HepG2 (cell line): ENCODE data around the gene SYCP2L. TPM values are rescaled to one million over a fixed set of nuclear protein-coding genes. Genes with fewer than 3 reads are reported as not detected.

Experiments used
- ATF7 ChIP-seq, 2 experiments: fragments of 450-650 bp in 1 of 2; sonication (generic) in 1 of 2; formaldehyde crosslinking in 1 of 2; IDR thresholded peaks; 2 replicates each; pipeline versions ENCODE4 v1.4.0 to v1.6.1; 2016 to 2020; ENCODE audit warnings: antibody characterized with exemption in 1 of 2, mild to moderate bottlenecking in 1 of 2, missing genetic modification reagents in 1 of 2
- ETV6 ChIP-seq: sonication (generic); formaldehyde crosslinking; conservative IDR thresholded peaks from 2 replicates; pipeline ENCODE4 v1.4.0; 2020; ENCODE audit warnings: missing genetic modification reagents
- FOXA3 ChIP-seq: IDR thresholded peaks from 2 replicates; pipeline ENCODE4 v1.6.1; 2016; ENCODE audit warnings: missing genetic modification reagents, missing compliant biosample characterization
- FOXJ3 ChIP-seq: sonication (generic); formaldehyde crosslinking; IDR thresholded peaks from 2 replicates; pipeline ENCODE4 v1.4.0; 2020; ENCODE audit warnings: missing genetic modification reagents, mild to moderate bottlenecking, borderline replicate concordance
- KLF11 ChIP-seq: IDR thresholded peaks from 2 replicates; pipeline ENCODE4 v1.6.1; 2016; ENCODE audit warnings: missing compliant biosample characterization
- KLF12 ChIP-seq: sonication (generic); formaldehyde crosslinking; IDR thresholded peaks from 2 replicates; pipeline ENCODE4 v1.4.0; 2020; ENCODE audit warnings: missing genetic modification reagents, borderline replicate concordance
- MAFF ChIP-seq: IDR thresholded peaks from 2 replicates; pipeline ENCODE4 v1.6.1; 2011; ENCODE audit warnings: low read depth, low read length, improper control_type of control experiment
- MBNL3 ChIP-seq: fragments of 250-450 bp; sonication (Bioruptor Pico); conservative IDR thresholded peaks from 2 replicates; pipeline ENCODE4 v1.8.0; 2022; ENCODE audit warnings: mild to moderate bottlenecking, inconsistent platforms
- MEIS1 ChIP-seq: sonication (generic); formaldehyde crosslinking; IDR thresholded peaks from 2 replicates; pipeline ENCODE4 v1.9.0; 2021; ENCODE audit warnings: mild to moderate bottlenecking, missing genetic modification reagents, moderate library complexity, borderline replicate concordance
- MEIS2 ChIP-seq: sonication (generic); formaldehyde crosslinking; IDR thresholded peaks from 2 replicates; pipeline ENCODE4 v1.9.0; 2021; ENCODE audit warnings: mild to moderate bottlenecking, missing genetic modification reagents
- NFE2L1 ChIP-seq: sonication (generic); formaldehyde crosslinking; IDR thresholded peaks from 2 replicates; pipeline ENCODE4 v1.4.0; 2020; ENCODE audit warnings: missing genetic modification reagents, mild to moderate bottlenecking, borderline replicate concordance
- PITX1 ChIP-seq: sonication (generic); formaldehyde crosslinking; IDR thresholded peaks from 2 replicates; pipeline ENCODE4 v1.5.1; 2020; ENCODE audit warnings: mild to moderate bottlenecking, missing genetic modification reagents
- PRDM10 ChIP-seq: sonication (generic); formaldehyde crosslinking; IDR thresholded peaks from 2 replicates; pipeline ENCODE4 v1.4.0; 2020; ENCODE audit warnings: low read depth, missing genetic modification reagents
- PTBP1 ChIP-seq: fragments of 200-400 bp; formaldehyde crosslinking; IDR thresholded peaks from 2 replicates; pipeline ENCODE4 v1.6.1; 2018; ENCODE audit warnings: low read length, low read depth; ENCODE audit not compliant: poor library complexity, severe bottlenecking
- SMARCC2 ChIP-seq: fragments of 450-650 bp; IDR thresholded peaks from 2 replicates; pipeline ENCODE4 v1.6.1; 2017; ENCODE audit warnings: antibody characterized with exemption, mild to moderate bottlenecking
- SMYD3 ChIP-seq: sonication (generic); formaldehyde crosslinking; IDR thresholded peaks from 2 replicates; pipeline ENCODE4 v1.8.1; 2023; ENCODE audit warnings: mild to moderate bottlenecking, missing genetic modification reagents
- SNAI1 ChIP-seq: sonication (generic); formaldehyde crosslinking; IDR thresholded peaks from 2 replicates; pipeline ENCODE4 v1.5.0; 2020; ENCODE audit warnings: mild to moderate bottlenecking, missing genetic modification reagents, borderline replicate concordance
- ZFP36 ChIP-seq: fragments of 150-350 bp; IDR thresholded peaks from 2 replicates; pipeline ENCODE4 v1.6.1; 2018; ENCODE audit warnings: borderline replicate concordance, low read length, low read depth; ENCODE audit not compliant: partially characterized antibody
- ZKSCAN5 ChIP-seq: sonication (generic); formaldehyde crosslinking; IDR thresholded peaks from 2 replicates; pipeline ENCODE4 v1.5.1; 2020; ENCODE audit warnings: mild to moderate bottlenecking, missing genetic modification reagents
- ZNF124 ChIP-seq: sonication (generic); formaldehyde crosslinking; IDR thresholded peaks from 2 replicates; pipeline ENCODE4 v1.4.0; 2020; ENCODE audit warnings: missing genetic modification reagents
- ZNF460 ChIP-seq: sonication (generic); formaldehyde crosslinking; IDR thresholded peaks from 2 replicates; pipeline ENCODE4 v1.5.1; 2020; ENCODE audit warnings: missing genetic modification reagents, mild to moderate bottlenecking, borderline replicate concordance
- ZNF670 ChIP-seq: sonication (generic); formaldehyde crosslinking; IDR thresholded peaks from 2 replicates; pipeline ENCODE4 v1.8.0; 2022; ENCODE audit warnings: mild to moderate bottlenecking, missing genetic modification reagents, borderline replicate concordance
- ZNF816 ChIP-seq: sonication (generic); formaldehyde crosslinking; IDR thresholded peaks from 2 replicates; pipeline ENCODE4 v1.8.0; 2022; ENCODE audit warnings: missing genetic modification reagents, mild to moderate bottlenecking, borderline replicate concordance
- ZSCAN21 ChIP-seq: sonication (generic); formaldehyde crosslinking; IDR thresholded peaks from 2 replicates; pipeline ENCODE4 v1.8.0; 2022; ENCODE audit warnings: mild to moderate bottlenecking, missing genetic modification reagents, moderate library complexity, borderline replicate concordance
- polyA plus RNA-seq, 8 experiments: library from polyadenylated mRNA; depleted of rRNA in 3 of 8; stranded (reverse) in 7 of 8; unstranded in 1 of 8; fragments of >200 nt; fragmentation: Illumina TruSeq in 4 of 8; extraction: Trizol in 4 of 8; gene quantifications; 2 replicates each; pipeline versions ENCODE4 v1.2.1 to v1.2.3, GENCODE V29; 2011 to 2016; ENCODE audit warnings: low read depth in 4 of 8, missing spikeins in 1 of 8, mixed read lengths in 1 of 8; ENCODE audit not compliant: insufficient read depth in 1 of 8
- total RNA-seq, 5 experiments: library from RNA; depleted of rRNA; stranded (reverse); fragments of >200 nt; fragmentation: Illumina TruSeq; extraction: Trizol; gene quantifications; 2 replicates each; pipeline ENCODE4 v1.2.3, GENCODE V29; 2016; ENCODE audit warnings: low read depth in 1 of 5
- TF ChIP-seq, protein P1 (sequence below): sonication (generic); formaldehyde crosslinking; IDR thresholded peaks from 2 replicates; pipeline ENCODE4 v1.4.0; 2020; ENCODE audit warnings: missing genetic modification reagents, borderline replicate concordance
- TF ChIP-seq, protein P2 (sequence below): sonication (generic); formaldehyde crosslinking; IDR thresholded peaks from 2 replicates; pipeline ENCODE4 v1.8.1; 2023; ENCODE audit warnings: missing genetic modification reagents, mild to moderate bottlenecking, borderline replicate concordance

The SYCP2L gene
- total and polyA plus RNA-seq, 2 of the 13 experiments (the other 11 are each of a cell fraction or from before 2014, with no cell fraction given): 0.22 to 0.54 TPM

DNA sequence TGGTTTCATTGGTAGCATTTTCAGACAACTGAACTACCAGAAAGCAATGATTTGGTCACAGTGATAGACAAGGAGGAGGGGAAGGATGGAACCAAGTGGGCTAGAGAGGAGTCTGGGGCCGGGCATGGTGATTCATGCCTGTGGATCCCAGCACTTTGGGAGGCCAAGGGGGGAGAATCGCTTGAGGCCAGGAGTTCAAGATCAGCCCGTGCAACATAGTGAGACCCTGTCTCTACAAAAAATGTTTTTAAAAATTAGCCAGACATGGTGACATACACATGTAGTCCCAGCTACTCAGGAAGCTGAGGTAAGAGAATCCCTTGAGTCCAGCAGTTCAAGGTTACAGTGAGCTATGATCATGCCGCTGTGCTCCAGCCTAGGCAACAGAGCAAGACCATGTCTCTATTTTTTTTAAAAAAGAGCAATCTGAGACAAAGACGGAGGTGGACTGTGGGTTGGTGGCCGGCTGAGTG is 70.6 kb downstream of the SYCP2L start (continued):
- TF ChIP-seq ZFP36: no peak
- TF ChIP-seq ZNF124 (CRISPR knock-in tag): 0 out of 2 replicates have a peak, but pooled peaks have one; percentile 26
- peak; percentile 74; the same call in 1 of the 2 replicates for TF ChIP-seq MEIS2 (CRISPR knock-in tag)
- TF ChIP-seq KLF11: no peak
- no peak for TF ChIP-seq SMYD3
- TF ChIP-seq, protein P1, sequence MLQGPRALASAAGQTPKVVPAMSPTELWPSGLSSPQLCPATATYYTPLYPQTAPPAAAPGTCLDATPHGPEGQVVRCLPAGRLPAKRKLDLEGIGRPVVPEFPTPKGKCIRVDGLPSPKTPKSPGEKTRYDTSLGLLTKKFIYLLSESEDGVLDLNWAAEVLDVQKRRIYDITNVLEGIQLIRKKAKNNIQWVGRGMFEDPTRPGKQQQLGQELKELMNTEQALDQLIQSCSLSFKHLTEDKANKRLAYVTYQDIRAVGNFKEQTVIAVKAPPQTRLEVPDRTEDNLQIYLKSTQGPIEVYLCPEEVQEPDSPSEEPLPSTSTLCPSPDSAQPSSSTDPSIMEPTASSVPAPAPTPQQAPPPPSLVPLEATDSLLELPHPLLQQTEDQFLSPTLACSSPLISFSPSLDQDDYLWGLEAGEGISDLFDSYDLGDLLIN: no peak
- TF ChIP-seq ZSCAN21 (CRISPR knock-in tag): no peak
- TF ChIP-seq FOXA3: peak; percentile 81
- 0 out of 2 replicates have a peak, but pooled peaks have one; percentile 41 for TF ChIP-seq ZNF460 (CRISPR knock-in tag)
- TF ChIP-seq FOXJ3 (CRISPR knock-in tag): peak; percentile 92; the same call in 1 of the 2 replicates
- TF ChIP-seq SMARCC2: no peak
- peak; percentile 96 for TF ChIP-seq PRDM10 (CRISPR knock-in tag)
- no peak for TF ChIP-seq NFE2L1
- TF ChIP-seq ZNF816 (CRISPR knock-in tag): peak; percentile 42; the same call in 1 of the 2 replicates
- TF ChIP-seq ETV6: no peak; the same call in none of the 2 replicates
- no peak for TF ChIP-seq SNAI1 (CRISPR knock-in tag)
- TF ChIP-seq PITX1: peak; percentile 84
- no peak for TF ChIP-seq PTBP1
- no peak; the same call in 1 of the 2 replicates for TF ChIP-seq MEIS1 (CRISPR knock-in tag)
- TF ChIP-seq MBNL3 (CRISPR knock-in tag): no peak
- TF ChIP-seq ZKSCAN5: peak; percentile 46; the same call in 1 of the 2 replicates
- TF ChIP-seq MAFF: 0 out of 2 replicates have a peak, but pooled peaks have one; percentile 23
- TF ChIP-seq ATF7 (IDR thresholded peaks at IDR 0.05): 0 out of 2 replicates have a peak, but pooled peaks have one; percentile 29
- TF ChIP-seq ATF7 (CRISPR knock-in tag; IDR thresholded peaks at IDR 0.05): peak; percentile 74; the same call in 1 of the 2 replicates
- peak; percentile 42; the same call in 1 of the 2 replicates for TF ChIP-seq KLF12
- no peak for TF ChIP-seq ZNF670 (CRISPR knock-in tag)
- TF ChIP-seq, protein P2, sequence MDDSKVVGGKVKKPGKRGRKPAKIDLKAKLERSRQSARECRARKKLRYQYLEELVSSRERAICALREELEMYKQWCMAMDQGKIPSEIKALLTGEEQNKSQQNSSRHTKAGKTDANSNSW: no peak
